Stimulated activated CD4-positive, alpha-beta T cell treated with anti-CD3 and anti-CD28 coated beads, Interleukin-1b, Interleukin-23, amount 100 ng/mL, for 4 hours (primary cell): ENCODE measurements around the gene SH3D19.
A peak's percentile ranks its signal among the peaks of the same experiment; 100 is the strongest.
"Not testable (repeated sequence)": the region's sequence is repeated elsewhere in the genome, so short reads cannot be mapped to it uniquely, and the experiment has no call there.

Source experiments
- DNase-seq, 2 donors: peaks; one replicate each; pipeline ENCODE4 v3.0.0-alpha.2; 2020; ENCODE audit warnings: low read depth in 2 of 2

Gene SH3D19

GRCh38 chr4:151152028-151152427 lies 173.4 kb downstream of the SH3D19 start:
- DNase-seq: no peak

GRCh38 chr4:151150821-151151580 lies 174.4 kb downstream of the SH3D19 start:
- no peak for DNase-seq

GRCh38 chr4:151148261-151148660 lies 177.1 kb downstream of the SH3D19 start:
- no peak for DNase-seq

- DNase-seq: no peak
These were observed 178.4 kb downstream of the SH3D19 start for GRCh38 chr4:151147000-151147399.

GRCh38 chr4:151144329-151145072 lies 180.9 kb downstream of the SH3D19 start:
- DNase-seq: no peak

GRCh38 chr4:151143811-151144210 lies 181.6 kb downstream of the SH3D19 start:
- no peak for DNase-seq

- no peak for DNase-seq
These were observed 182.2 kb downstream of the SH3D19 start for GRCh38 chr4:151143162-151143561.

GRCh38 chr4:151142758-151143157 lies 182.6 kb downstream of the SH3D19 start:
- DNase-seq: no peak

GRCh38 chr4:151139814-151140213 lies 185.6 kb downstream of the SH3D19 start:
- DNase-seq: no peak

- not testable (repeated sequence) for DNase-seq
These were observed 189.4 kb downstream of the SH3D19 start for GRCh38 chr4:151136048-151136447.

- no peak for DNase-seq
These were observed 192.1 kb downstream of the SH3D19 start for GRCh38 chr4:151133311-151133710.

GRCh38 chr4:151129796-151130195 lies 195.6 kb downstream of the SH3D19 start:
- DNase-seq: no peak

GRCh38 chr4:151117371-151117962 lies 207.9 kb downstream of the SH3D19 start:
- DNase-seq: peak in 1 of 2 donors; percentile 37

- no peak for DNase-seq
These were observed 210.4 kb downstream of the SH3D19 start for GRCh38 chr4:151114986-151115385.

GRCh38 chr4:151114338-151114737 lies 211.1 kb downstream of the SH3D19 start:
- DNase-seq: no peak

- DNase-seq: no peak
These were observed 215.2 kb downstream of the SH3D19 start for GRCh38 chr4:151110236-151110635.

GRCh38 chr4:151107063-151107462 lies 218.3 kb downstream of the SH3D19 start:
- no peak for DNase-seq

- DNase-seq: no peak
These were observed 219.9 kb downstream of the SH3D19 start for GRCh38 chr4:151105454-151106032.

- DNase-seq: no peak
These were observed 220.8 kb downstream of the SH3D19 start for GRCh38 chr4:151104621-151105020.

GRCh38 chr4:151103758-151104157 lies 221.6 kb downstream of the SH3D19 start:
- DNase-seq: no peak

GRCh38 chr4:151100531-151100930 lies 224.9 kb downstream of the SH3D19 start:
- no peak for DNase-seq

GRCh38 chr4:151099976-151100417 lies 225.4 kb downstream of the SH3D19 start:
- no peak for DNase-seq
